ENCODE measurements around the gene GOLIM4.
A peak's percentile ranks its signal among the peaks of the same experiment; 100 is the strongest.
"Not testable (repeated sequence)": the region's sequence is repeated elsewhere in the genome, so short reads cannot be mapped to it uniquely, and the experiment has no call there.

GOLIM4 gene

GRCh38 chr3:168095611-168096209 is at the start of gene GOLIM4:
Gene GOLIM4 (minus strand): TSS chr3:168095924. CDS start chr3:168095285, 639 bp downstream.
- peak; percentile 23 to 34 for DNase-seq

- no peak for DNase-seq
These were observed 45.8 kb upstream of the GOLIM4 start for GRCh38 chr3:168141405-168141998.

GRCh38 chr3:168139947-168140346 is 44.2 kb upstream of the GOLIM4 start:
- DNase-seq = no peak

GRCh38 chr3:168138421-168138820 is 42.7 kb upstream of the GOLIM4 start:
- no peak for DNase-seq

- no peak for DNase-seq
These were observed 39.2 kb upstream of the GOLIM4 start for GRCh38 chr3:168134931-168135330.

GRCh38 chr3:168130250-168130649 is 34.5 kb upstream of the GOLIM4 start:
- not testable (repeated sequence) for DNase-seq

- not testable (repeated sequence) for DNase-seq
These were observed 32.7 kb upstream of the GOLIM4 start for GRCh38 chr3:168128463-168128862.

- no peak for DNase-seq
These were observed 31.7 kb upstream of the GOLIM4 start for GRCh38 chr3:168127466-168127865.

GRCh38 chr3:168124791-168125190 is 29.1 kb upstream of the GOLIM4 start:
- DNase-seq = no peak

GRCh38 chr3:168124291-168124690 is 28.6 kb upstream of the GOLIM4 start:
- DNase-seq = no peak

GRCh38 chr3:168123201-168124176 is 27.8 kb upstream of the GOLIM4 start:
- DNase-seq = no peak

- DNase-seq = no peak
These were observed 25.7 kb upstream of the GOLIM4 start for GRCh38 chr3:168121184-168122017.

GRCh38 chr3:168117853-168118313 is 22.2 kb upstream of the GOLIM4 start:
- DNase-seq = no peak

- no peak for DNase-seq
These were observed 21.3 kb upstream of the GOLIM4 start for GRCh38 chr3:168117059-168117458.

GRCh38 chr3:168116279-168116678 is 20.6 kb upstream of the GOLIM4 start:
- DNase-seq = no peak

GRCh38 chr3:168113848-168114247 is 18.1 kb upstream of the GOLIM4 start:
- no peak for DNase-seq

GRCh38 chr3:168112894-168113293 is 17.2 kb upstream of the GOLIM4 start:
- DNase-seq = no peak

GRCh38 chr3:168104361-168104760 is 8.6 kb upstream of the GOLIM4 start:
- no peak for DNase-seq

GRCh38 chr3:168102735-168103410 is 7.1 kb upstream of the GOLIM4 start:
- DNase-seq = no peak

GRCh38 chr3:168100777-168101492 is 5.2 kb upstream of the GOLIM4 start:
- no peak for DNase-seq

GRCh38 chr3:168097381-168097780 is 1.7 kb upstream of the GOLIM4 start:
- DNase-seq = no peak

Data from stimulated activated CD4-positive, alpha-beta T cell treated with anti-CD3 and anti-CD28 coated beads, Interleukin-4, amount 100 ng/mL, for 4 hours (primary cell).